B cell (primary cell): Measurements from ENCODE around the gene ELOVL6.

Source experiments
- CTCF ChIP-seq: fragments of 200-600 bp; IDR thresholded peaks from one replicate; pipeline ENCODE4 v1.8.0; 2022; ENCODE audit warnings: antibody characterized with exemption, mild to moderate bottlenecking
- EZH2 ChIP-seq: IDR thresholded peaks from 2 replicates; pipeline ENCODE4 v1.6.1; 2012; ENCODE audit warnings: borderline replicate concordance, low read depth, mild to moderate bottlenecking, moderate library complexity, low read length; ENCODE audit not compliant: insufficient read depth, poor library complexity, severe bottlenecking

- no peak for TF ChIP-seq CTCF
- TF ChIP-seq EZH2, result no peak
Observed at GRCh38 chr4:110122201-110122600, 76.2 kb downstream of the ELOVL6 start.
